GM12891 (cell line): ENCODE data around the gene DNER.

Experiments
- PAX5 ChIP-seq: IDR thresholded peaks from 2 replicates; pipeline ENCODE4 v1.6.1; 2011; ENCODE audit warnings: low read length, moderate library complexity, mild to moderate bottlenecking; ENCODE audit not compliant: insufficient read depth, severe bottlenecking
- POLR2A ChIP-seq: IDR thresholded peaks from 2 replicates; pipeline ENCODE4 v1.6.1; 2011; ENCODE audit warnings: low read depth, low read length, control low read depth
- POLR2AphosphoS5 ChIP-seq: IDR thresholded peaks from 2 replicates; pipeline ENCODE4 v1.6.1; 2011; ENCODE audit warnings: low read depth, low read length, control low read depth
- POU2F2 ChIP-seq: IDR thresholded peaks from 2 replicates; pipeline ENCODE4 v1.6.1; 2011; ENCODE audit warnings: low read depth, mild to moderate bottlenecking, control low read depth, low read length, moderate library complexity
- SPI1 ChIP-seq: IDR thresholded peaks from 2 replicates; pipeline ENCODE4 v1.6.1; 2011; ENCODE audit warnings: low read depth, low read length, control low read depth
- TAF1 ChIP-seq: IDR thresholded peaks from 2 replicates; pipeline ENCODE4 v1.6.1; 2011; ENCODE audit warnings: low read depth, low read length, control low read depth

DNA sequence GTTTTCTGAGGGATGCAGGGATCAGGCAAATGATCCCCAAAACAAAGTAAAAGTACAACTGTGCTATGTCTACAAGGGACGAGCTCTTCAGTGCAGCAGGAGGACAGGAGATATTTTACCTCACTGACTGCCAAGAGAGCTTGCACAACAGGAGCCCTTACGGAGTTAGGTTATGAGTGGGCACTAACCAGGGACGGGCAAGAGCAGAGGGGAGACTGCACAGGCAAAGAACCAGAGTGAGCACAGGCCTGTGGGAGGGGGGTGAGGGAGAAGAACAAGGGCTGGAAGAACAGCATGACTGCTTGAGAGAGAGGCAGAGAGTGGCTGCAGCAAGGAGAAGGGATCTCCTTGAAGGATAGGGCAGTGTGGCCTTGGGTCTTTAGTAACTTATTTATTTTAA, 342.1 kb downstream of the DNER start:
- TF ChIP-seq POLR2AphosphoS5 (no peak), TAF1 (no peak), POLR2A (no peak), PAX5 (no peak), POU2F2 (no peak), SPI1 (no peak)
